Prostate gland (tissue), 2 donors: ENCODE results near the gene DKKL1.

Experiments used
- CTCF ChIP-seq, 4 experiments: fragments of 200-600 bp in 2 of 4; fragments of 450-650 bp in 2 of 4; sonication (generic) in 2 of 4; IDR thresholded peaks; 1 replicate in 3 of 4; 2 replicates in 1 of 4; pipeline ENCODE4 v1.5.1; 2016 to 2019; ENCODE audit warnings: antibody characterized with exemption in 4 of 4, mild to moderate bottlenecking in 2 of 4, moderate library complexity in 2 of 4
- POLR2A ChIP-seq: fragments of 450-650 bp; IDR thresholded peaks from one replicate; pipeline ENCODE4 v1.6.1; 2016; ENCODE audit warnings: antibody characterized with exemption, mild to moderate bottlenecking

- TF ChIP-seq CTCF (IDR thresholded peaks at IDR 0.05) (no peak), POLR2A (no peak)
These were observed 33.2 kb downstream of the DKKL1 start for GRCh38 chr19:49396738-49397505.
